HepG2 (cell line): ENCODE data around the gene VEGFA. TPM values are rescaled to one million over a fixed set of nuclear protein-coding genes. Genes with fewer than 3 reads are reported as not detected.

ENCODE experiments used
- ARNT2 ChIP-seq: sonication (generic); formaldehyde crosslinking; IDR thresholded peaks from 2 replicates; pipeline ENCODE4 v1.8.0; 2022; ENCODE audit warnings: mild to moderate bottlenecking, low read depth, missing genetic modification reagents, moderate library complexity
- HNRNPH1 ChIP-seq: fragments of 200-400 bp; formaldehyde crosslinking; optimal IDR thresholded peaks from 2 replicates; pipeline ENCODE3; 2017; ENCODE audit warnings: mild to moderate bottlenecking, low read depth, low read length
- IKZF4 ChIP-seq: sonication (generic); formaldehyde crosslinking; IDR thresholded peaks from 2 replicates; pipeline ENCODE4 v1.5.1; 2020; ENCODE audit warnings: borderline replicate concordance, mild to moderate bottlenecking, low read depth, missing genetic modification reagents; ENCODE audit errors: not compliant biosample characterization
- KLF15 ChIP-seq: sonication (generic); formaldehyde crosslinking; IDR thresholded peaks from 2 replicates; pipeline ENCODE4 v1.8.1; 2023; ENCODE audit warnings: borderline replicate concordance, mild to moderate bottlenecking, inconsistent platforms, missing genetic modification reagents, mixed read lengths
- MED1 ChIP-seq: sonication (generic); formaldehyde crosslinking; IDR thresholded peaks from 2 replicates; pipeline ENCODE4 v1.4.0; 2020; ENCODE audit warnings: missing genetic modification reagents
- NCOA2 ChIP-seq: sonication (generic); formaldehyde crosslinking; IDR thresholded peaks from 2 replicates; pipeline ENCODE4 v1.8.0; 2022; ENCODE audit warnings: inconsistent platforms
- NFRKB ChIP-seq: fragments of 450-650 bp; IDR thresholded peaks from 2 replicates; pipeline ENCODE4 v1.6.1; 2017
- SALL2 ChIP-seq: sonication (generic); formaldehyde crosslinking; IDR thresholded peaks from 2 replicates; pipeline ENCODE4 v1.8.1; 2023; ENCODE audit warnings: mild to moderate bottlenecking, missing genetic modification reagents, inconsistent platforms
- SAP130 ChIP-seq: IDR thresholded peaks from 2 replicates; pipeline ENCODE4 v1.6.1; 2016; ENCODE audit warnings: low read depth
- U2AF2 ChIP-seq: fragments of 200-400 bp; formaldehyde crosslinking; IDR thresholded peaks from 2 replicates; pipeline ENCODE4 v1.6.1; 2017; ENCODE audit warnings: low read depth, mild to moderate bottlenecking, low read length
- YEATS2 ChIP-seq: sonication (generic); formaldehyde crosslinking; IDR thresholded peaks from 2 replicates; pipeline ENCODE4 v1.4.0; 2020; ENCODE audit warnings: missing genetic modification reagents, borderline replicate concordance
- ZFP36L2 ChIP-seq: sonication (generic); formaldehyde crosslinking; IDR thresholded peaks from 2 replicates; pipeline ENCODE4 v1.4.0; 2020; ENCODE audit warnings: missing genetic modification reagents
- ZNF30 ChIP-seq: sonication (generic); formaldehyde crosslinking; IDR thresholded peaks from 2 replicates; pipeline ENCODE4 v1.5.0; 2020; ENCODE audit warnings: mild to moderate bottlenecking, missing genetic modification reagents
- ZNF724P ChIP-seq: sonication (generic); formaldehyde crosslinking; IDR thresholded peaks from 2 replicates; pipeline ENCODE4 v1.8.0; 2022; ENCODE audit warnings: missing genetic modification reagents, borderline replicate concordance
- ZSCAN21 ChIP-seq: sonication (generic); formaldehyde crosslinking; IDR thresholded peaks from 2 replicates; pipeline ENCODE4 v1.8.0; 2022; ENCODE audit warnings: mild to moderate bottlenecking, missing genetic modification reagents, moderate library complexity, borderline replicate concordance
- polyA plus RNA-seq, 8 experiments: library from polyadenylated mRNA; depleted of rRNA in 3 of 8; stranded (reverse) in 7 of 8; unstranded in 1 of 8; fragments of >200 nt; fragmentation: Illumina TruSeq in 4 of 8; extraction: Trizol in 4 of 8; gene quantifications; 2 replicates each; pipeline versions ENCODE4 v1.2.1 to v1.2.3, GENCODE V29; 2011 to 2016; ENCODE audit warnings: low read depth in 4 of 8, missing spikeins in 1 of 8, mixed read lengths in 1 of 8; ENCODE audit not compliant: insufficient read depth in 1 of 8
- total RNA-seq, 5 experiments: library from RNA; depleted of rRNA; stranded (reverse); fragments of >200 nt; fragmentation: Illumina TruSeq; extraction: Trizol; gene quantifications; 2 replicates each; pipeline ENCODE4 v1.2.3, GENCODE V29; 2016; ENCODE audit warnings: low read depth in 1 of 5
- TF ChIP-seq, protein P1 (sequence below): sonication (generic); formaldehyde crosslinking; IDR thresholded peaks from 2 replicates; pipeline ENCODE4 v1.4.0; 2020; ENCODE audit warnings: missing genetic modification reagents
- TF ChIP-seq, protein P2 (sequence below): sonication (generic); formaldehyde crosslinking; conservative IDR thresholded peaks from 2 replicates; pipeline ENCODE4 v1.4.0; 2020; ENCODE audit warnings: missing genetic modification reagents
- TF ChIP-seq, protein P3 (sequence below): sonication (generic); formaldehyde crosslinking; IDR thresholded peaks from 2 replicates; pipeline ENCODE4 v1.4.0; 2020; ENCODE audit warnings: low read depth, missing genetic modification reagents

VEGFA gene
- total and polyA plus RNA-seq, 2 of the 13 experiments (the other 11 are each of a cell fraction or from before 2014, with no cell fraction given): 68.1 to 629 TPM

- no peak for TF ChIP-seq ZNF724P (CRISPR knock-in tag)
- no peak for TF ChIP-seq ZSCAN21
- no peak for TF ChIP-seq SAP130 (CRISPR knock-in tag)
- no peak for TF ChIP-seq ZFP36L2 (CRISPR knock-in tag)
- TF ChIP-seq ARNT2: no peak
- no peak for TF ChIP-seq YEATS2 (CRISPR knock-in tag)
- TF ChIP-seq, protein P1, sequence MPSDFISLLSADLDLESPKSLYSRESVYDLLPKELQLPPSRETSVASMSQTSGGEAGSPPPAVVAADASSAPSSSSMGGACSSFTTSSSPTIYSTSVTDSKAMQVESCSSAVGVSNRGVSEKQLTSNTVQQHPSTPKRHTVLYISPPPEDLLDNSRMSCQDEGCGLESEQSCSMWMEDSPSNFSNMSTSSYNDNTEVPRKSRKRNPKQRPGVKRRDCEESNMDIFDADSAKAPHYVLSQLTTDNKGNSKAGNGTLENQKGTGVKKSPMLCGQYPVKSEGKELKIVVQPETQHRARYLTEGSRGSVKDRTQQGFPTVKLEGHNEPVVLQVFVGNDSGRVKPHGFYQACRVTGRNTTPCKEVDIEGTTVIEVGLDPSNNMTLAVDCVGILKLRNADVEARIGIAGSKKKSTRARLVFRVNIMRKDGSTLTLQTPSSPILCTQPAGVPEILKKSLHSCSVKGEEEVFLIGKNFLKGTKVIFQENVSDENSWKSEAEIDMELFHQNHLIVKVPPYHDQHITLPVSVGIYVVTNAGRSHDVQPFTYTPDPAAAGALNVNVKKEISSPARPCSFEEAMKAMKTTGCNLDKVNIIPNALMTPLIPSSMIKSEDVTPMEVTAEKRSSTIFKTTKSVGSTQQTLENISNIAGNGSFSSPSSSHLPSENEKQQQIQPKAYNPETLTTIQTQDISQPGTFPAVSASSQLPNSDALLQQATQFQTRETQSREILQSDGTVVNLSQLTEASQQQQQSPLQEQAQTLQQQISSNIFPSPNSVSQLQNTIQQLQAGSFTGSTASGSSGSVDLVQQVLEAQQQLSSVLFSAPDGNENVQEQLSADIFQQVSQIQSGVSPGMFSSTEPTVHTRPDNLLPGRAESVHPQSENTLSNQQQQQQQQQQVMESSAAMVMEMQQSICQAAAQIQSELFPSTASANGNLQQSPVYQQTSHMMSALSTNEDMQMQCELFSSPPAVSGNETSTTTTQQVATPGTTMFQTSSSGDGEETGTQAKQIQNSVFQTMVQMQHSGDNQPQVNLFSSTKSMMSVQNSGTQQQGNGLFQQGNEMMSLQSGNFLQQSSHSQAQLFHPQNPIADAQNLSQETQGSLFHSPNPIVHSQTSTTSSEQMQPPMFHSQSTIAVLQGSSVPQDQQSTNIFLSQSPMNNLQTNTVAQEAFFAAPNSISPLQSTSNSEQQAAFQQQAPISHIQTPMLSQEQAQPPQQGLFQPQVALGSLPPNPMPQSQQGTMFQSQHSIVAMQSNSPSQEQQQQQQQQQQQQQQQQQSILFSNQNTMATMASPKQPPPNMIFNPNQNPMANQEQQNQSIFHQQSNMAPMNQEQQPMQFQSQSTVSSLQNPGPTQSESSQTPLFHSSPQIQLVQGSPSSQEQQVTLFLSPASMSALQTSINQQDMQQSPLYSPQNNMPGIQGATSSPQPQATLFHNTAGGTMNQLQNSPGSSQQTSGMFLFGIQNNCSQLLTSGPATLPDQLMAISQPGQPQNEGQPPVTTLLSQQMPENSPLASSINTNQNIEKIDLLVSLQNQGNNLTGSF (CRISPR knock-in tag): no peak
- TF ChIP-seq NCOA2 (CRISPR knock-in tag): no peak
- TF ChIP-seq NFRKB: no peak
- TF ChIP-seq MED1: peak; percentile 42; the same call in 1 of the 2 replicates
- TF ChIP-seq, protein P2, sequence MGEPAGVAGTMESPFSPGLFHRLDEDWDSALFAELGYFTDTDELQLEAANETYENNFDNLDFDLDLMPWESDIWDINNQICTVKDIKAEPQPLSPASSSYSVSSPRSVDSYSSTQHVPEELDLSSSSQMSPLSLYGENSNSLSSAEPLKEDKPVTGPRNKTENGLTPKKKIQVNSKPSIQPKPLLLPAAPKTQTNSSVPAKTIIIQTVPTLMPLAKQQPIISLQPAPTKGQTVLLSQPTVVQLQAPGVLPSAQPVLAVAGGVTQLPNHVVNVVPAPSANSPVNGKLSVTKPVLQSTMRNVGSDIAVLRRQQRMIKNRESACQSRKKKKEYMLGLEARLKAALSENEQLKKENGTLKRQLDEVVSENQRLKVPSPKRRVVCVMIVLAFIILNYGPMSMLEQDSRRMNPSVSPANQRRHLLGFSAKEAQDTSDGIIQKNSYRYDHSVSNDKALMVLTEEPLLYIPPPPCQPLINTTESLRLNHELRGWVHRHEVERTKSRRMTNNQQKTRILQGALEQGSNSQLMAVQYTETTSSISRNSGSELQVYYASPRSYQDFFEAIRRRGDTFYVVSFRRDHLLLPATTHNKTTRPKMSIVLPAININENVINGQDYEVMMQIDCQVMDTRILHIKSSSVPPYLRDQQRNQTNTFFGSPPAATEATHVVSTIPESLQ: no peak
- no peak for TF ChIP-seq IKZF4 (CRISPR knock-in tag)
- TF ChIP-seq U2AF2: no peak
- no peak for TF ChIP-seq KLF15
- TF ChIP-seq HNRNPH1: no peak
- no peak for TF ChIP-seq ZNF30
- peak; percentile 51; the same call in 1 of the 2 replicates for TF ChIP-seq SALL2
- TF ChIP-seq, protein P3, sequence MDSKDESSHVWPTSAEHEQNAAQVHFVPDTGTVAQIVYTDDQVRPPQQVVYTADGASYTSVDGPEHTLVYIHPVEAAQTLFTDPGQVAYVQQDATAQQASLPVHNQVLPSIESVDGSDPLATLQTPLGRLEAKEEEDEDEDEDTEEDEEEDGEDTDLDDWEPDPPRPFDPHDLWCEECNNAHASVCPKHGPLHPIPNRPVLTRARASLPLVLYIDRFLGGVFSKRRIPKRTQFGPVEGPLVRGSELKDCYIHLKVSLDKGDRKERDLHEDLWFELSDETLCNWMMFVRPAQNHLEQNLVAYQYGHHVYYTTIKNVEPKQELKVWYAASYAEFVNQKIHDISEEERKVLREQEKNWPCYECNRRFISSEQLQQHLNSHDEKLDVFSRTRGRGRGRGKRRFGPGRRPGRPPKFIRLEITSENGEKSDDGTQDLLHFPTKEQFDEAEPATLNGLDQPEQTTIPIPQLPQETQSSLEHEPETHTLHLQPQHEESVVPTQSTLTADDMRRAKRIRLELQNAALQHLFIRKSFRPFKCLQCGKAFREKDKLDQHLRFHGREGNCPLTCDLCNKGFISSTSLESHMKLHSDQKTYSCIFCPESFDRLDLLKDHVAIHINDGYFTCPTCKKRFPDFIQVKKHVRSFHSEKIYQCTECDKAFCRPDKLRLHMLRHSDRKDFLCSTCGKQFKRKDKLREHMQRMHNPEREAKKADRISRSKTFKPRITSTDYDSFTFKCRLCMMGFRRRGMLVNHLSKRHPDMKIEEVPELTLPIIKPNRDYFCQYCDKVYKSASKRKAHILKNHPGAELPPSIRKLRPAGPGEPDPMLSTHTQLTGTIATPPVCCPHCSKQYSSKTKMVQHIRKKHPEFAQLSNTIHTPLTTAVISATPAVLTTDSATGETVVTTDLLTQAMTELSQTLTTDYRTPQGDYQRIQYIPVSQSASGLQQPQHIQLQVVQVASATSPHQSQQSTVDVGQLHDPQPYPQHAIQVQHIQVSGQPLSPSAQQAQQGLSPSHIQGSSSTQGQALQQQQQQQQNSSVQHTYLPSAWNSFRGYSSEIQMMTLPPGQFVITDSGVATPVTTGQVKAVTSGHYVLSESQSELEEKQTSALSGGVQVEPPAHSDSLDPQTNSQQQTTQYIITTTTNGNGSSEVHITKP (CRISPR knock-in tag): 0 out of 2 replicates have a peak, but pooled peaks have one; percentile 3
Measured at GRCh38 chr6:43773980-43774775, 4.2 kb downstream of the VEGFA start (continued).
